ENCODE measurements around the gene CRTC3.

DNA sequence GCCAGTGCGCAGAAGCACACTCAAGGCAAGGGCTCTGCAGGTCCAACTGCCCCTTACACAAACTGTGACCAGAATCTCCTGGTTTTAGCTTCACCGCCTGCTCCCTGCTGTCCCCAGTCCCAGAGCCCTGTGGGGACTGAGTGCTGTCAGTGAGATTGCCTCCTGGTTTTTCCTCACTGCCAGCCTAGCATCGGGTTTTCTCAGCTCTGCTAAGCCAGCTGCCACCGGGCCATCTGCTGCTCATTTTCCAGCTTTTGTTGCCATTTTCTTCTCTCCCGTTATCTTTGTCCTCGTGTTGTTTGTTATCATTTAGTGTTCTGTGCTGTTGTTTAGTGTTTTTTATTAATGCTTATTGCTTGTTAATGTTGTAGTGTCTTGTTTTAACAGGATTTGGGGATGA, 108.0 kb downstream of the CRTC3 start:
- TF ChIP-seq CTCF (conservative IDR thresholded peaks at IDR 0.05; ENCODE audit: low read length) (no peak), EZH2phosphoT487 (IDR thresholded peaks at IDR 0.05; ENCODE audit: borderline replicate concordance) (no peak)
